GM15510 (cell line): ENCODE data around the gene BMX.

ENCODE experiments used
- POLR2A ChIP-seq: IDR thresholded peaks from 3 replicates; pipeline ENCODE4 v1.6.1; 2011; ENCODE audit warnings: borderline replicate concordance; ENCODE audit not compliant: insufficient read length; ENCODE audit errors: extremely low read depth

BMX gene

GRCh38 chrX:15498741-15499140 is 1.9 kb upstream of the BMX start:
- TF ChIP-seq POLR2A, result no peak

- TF ChIP-seq POLR2A, result no peak
Measured at GRCh38 chrX:15499976-15500375, 631 bp upstream of the BMX start.

- no peak for TF ChIP-seq POLR2A
Measured at GRCh38 chrX:15501506-15501905, 899 bp downstream of the BMX start.

GRCh38 chrX:15504661-15505060 is 4.1 kb downstream of the BMX start:
- no peak for TF ChIP-seq POLR2A

- no peak for TF ChIP-seq POLR2A
Measured at GRCh38 chrX:15505101-15505500, 4.5 kb downstream of the BMX start.

GRCh38 chrX:15507005-15507404 is 6.4 kb downstream of the BMX start:
- no peak for TF ChIP-seq POLR2A

GRCh38 chrX:15509845-15510244 is 9.2 kb downstream of the BMX start:
- TF ChIP-seq POLR2A, result no peak

- TF ChIP-seq POLR2A, result no peak
Measured at GRCh38 chrX:15511563-15511962, 11.0 kb downstream of the BMX start.

GRCh38 chrX:15512401-15512965 is 11.9 kb downstream of the BMX start:
- TF ChIP-seq POLR2A, result no peak

GRCh38 chrX:15514279-15514678 is 13.7 kb downstream of the BMX start:
- no peak for TF ChIP-seq POLR2A

- TF ChIP-seq POLR2A, result no peak
Measured at GRCh38 chrX:15515931-15516330, 15.3 kb downstream of the BMX start.

GRCh38 chrX:15522464-15522863 is 21.9 kb downstream of the BMX start:
- TF ChIP-seq POLR2A, result no peak

GRCh38 chrX:15523088-15523487 is 22.5 kb downstream of the BMX start:
- TF ChIP-seq POLR2A, result no peak

- no peak for TF ChIP-seq POLR2A
Measured at GRCh38 chrX:15524417-15524816, 23.8 kb downstream of the BMX start.

- no peak for TF ChIP-seq POLR2A
Measured at GRCh38 chrX:15525664-15526416, 25.2 kb downstream of the BMX start.

GRCh38 chrX:15529165-15529564 is 28.6 kb downstream of the BMX start:
- no peak for TF ChIP-seq POLR2A

- TF ChIP-seq POLR2A, result no peak
Measured at GRCh38 chrX:15530318-15530717, 29.7 kb downstream of the BMX start.

- TF ChIP-seq POLR2A, result no peak
Measured at GRCh38 chrX:15546745-15547144, 46.1 kb downstream of the BMX start.

GRCh38 chrX:15547356-15547755 is 46.7 kb downstream of the BMX start:
- TF ChIP-seq POLR2A, result no peak
